ENCODE measurements around the gene CFAP97D2.
"Not testable (repeated sequence)": the region's sequence is repeated elsewhere in the genome, so short reads cannot be mapped to it uniquely, and the experiment has no call there.

Gene CFAP97D2

DNA sequence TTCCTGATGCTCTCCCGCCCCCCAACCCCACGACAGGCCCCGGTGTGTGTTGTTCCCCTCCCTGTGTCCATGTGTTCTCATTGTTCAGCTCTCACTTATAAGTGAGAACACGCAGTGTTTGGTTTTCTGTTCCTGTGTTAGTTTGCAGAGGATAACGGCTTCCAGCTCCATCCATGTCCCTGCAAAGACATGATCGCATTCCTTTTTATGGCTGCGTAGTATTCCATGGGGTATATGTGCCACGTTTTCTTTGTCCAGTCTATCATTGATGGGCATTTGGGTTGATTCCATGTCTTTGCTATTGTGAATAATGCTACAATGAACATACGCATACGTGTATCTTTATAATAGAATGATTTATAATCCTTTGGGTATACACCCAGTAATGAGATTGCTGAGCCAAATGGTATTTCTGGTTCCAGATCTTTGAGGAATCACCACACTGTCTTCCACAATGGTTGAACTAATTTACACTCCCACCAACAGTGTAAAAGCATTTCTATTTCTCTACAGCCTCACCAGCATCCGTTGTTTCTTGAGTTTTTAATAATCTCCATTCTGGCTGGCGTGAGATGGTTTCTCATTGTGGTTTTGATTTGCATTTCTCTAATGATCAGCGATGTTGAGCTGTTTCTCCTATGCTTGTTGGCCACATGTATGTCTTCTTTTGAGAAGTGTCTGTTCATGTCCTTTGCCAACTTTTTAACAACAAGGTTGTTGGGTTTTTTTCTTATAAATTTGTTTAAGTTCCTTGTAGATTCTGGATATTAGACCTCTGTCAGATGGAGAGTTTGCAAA, 20.0 kb upstream of the CFAP97D2 start:
- DNase-seq (ENCODE audit: low read depth): not testable (repeated sequence)

DNA sequence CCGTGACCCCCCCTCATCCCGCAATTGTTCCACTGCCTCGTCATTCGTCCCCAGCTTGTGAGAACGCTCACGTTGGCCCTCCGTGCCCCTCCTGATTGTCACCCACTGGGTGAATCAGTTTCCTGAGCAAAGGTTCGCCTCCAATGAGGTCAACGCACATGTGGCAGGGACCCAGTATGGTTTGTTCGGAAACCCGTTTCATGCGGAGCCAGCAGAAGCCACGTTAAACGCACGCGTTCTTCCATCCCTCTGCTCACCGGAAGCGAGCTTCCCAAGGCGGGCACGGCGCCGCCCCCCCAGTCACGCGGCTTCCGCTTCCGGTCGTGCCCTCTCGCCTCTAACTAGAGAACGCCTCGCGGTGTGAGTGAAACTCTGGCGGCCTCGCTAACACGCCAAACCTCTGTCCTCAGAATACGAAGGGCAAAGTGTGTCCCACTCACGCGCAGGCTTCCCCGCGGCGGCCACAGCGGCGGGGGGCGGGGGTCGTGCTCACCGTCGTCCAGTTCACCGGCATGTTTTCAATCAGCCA, 18.0 kb upstream of the CFAP97D2 start:
- DNase-seq (ENCODE audit: low read depth): no peak

DNA sequence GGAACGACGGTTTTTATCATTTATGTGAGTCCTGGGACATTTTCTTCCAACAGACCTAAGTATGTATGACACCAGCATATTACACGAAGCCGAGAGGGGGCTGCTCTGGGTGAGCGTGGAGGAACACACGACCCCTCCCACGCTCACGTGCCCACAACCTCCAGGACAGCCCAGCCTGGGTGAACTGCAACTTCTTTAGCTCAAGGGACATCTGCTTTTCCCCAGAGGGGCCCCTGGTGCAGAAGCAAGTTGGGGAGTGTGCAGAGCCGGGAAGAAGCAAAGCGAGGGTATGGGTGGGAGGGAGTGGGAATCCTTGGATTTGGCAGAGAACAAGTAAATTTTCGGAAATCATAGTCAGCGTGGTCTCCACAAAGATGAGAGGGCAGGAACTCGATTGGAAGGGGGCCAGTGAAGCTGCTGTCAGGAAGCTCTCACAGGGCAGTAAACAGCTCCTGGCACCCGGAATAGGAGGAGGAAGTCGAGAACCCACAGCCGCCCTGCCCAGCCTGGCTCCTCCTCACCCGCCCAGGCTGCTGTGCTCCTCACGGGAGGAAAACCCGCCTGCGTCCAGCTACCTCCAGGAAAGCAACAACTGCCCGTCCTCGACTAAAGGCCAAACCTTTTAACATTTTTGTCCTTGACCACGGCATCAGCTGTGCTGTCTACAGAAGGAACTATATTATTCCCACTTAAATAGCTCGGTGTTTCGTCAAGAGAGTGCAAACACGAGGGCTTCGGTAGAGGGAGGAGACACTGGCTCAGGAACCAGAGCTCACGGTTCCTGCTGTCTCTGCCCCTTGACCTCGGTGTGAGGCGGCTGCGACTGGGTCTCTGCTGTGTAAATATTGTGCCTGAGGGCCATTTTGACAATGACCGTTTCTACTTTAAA, 17.2 kb upstream of the CFAP97D2 start:
- DNase-seq (ENCODE audit: low read depth): no peak

DNA sequence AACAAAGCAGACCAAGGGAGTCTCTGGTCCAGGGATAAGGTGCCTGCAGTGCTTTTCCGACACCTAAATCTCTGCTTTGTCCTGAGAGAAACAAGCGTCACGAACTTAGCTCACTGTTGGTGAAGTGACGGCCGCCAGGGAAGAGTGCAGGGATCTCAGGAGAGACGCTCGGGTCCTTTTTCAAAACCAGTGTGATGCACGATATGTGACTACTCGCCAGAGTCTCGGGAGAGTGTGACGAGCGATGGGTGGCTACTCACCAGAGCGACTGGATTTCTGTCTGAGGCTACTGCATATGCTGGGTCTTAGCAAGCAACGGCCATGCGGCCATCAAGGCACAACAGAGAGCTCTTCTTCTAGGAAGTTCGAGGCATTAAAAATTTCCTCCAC, 16.5 kb upstream of the CFAP97D2 start:
- no peak for DNase-seq (ENCODE audit: low read depth)

DNA sequence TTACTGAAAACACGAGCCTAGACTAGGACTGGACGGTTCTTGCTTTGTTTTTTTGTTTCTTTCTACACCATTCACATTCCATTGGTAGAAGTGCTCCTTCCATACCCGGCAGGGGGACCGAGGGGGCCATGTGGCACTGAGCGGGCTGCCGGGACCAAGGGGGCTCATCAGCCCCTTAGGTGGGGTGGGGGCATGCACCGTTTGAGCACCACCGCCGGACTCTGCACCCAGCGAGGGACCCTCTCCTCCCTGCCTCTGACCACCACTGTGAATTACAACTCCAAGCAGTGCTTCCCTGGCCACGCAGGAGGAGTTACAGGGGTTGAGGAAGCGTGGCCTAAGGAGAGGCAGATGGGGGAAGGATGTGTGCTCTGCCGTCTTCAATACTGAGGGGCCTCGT, 15.0 kb upstream of the CFAP97D2 start:
- DNase-seq (ENCODE audit: low read depth): no peak

DNA sequence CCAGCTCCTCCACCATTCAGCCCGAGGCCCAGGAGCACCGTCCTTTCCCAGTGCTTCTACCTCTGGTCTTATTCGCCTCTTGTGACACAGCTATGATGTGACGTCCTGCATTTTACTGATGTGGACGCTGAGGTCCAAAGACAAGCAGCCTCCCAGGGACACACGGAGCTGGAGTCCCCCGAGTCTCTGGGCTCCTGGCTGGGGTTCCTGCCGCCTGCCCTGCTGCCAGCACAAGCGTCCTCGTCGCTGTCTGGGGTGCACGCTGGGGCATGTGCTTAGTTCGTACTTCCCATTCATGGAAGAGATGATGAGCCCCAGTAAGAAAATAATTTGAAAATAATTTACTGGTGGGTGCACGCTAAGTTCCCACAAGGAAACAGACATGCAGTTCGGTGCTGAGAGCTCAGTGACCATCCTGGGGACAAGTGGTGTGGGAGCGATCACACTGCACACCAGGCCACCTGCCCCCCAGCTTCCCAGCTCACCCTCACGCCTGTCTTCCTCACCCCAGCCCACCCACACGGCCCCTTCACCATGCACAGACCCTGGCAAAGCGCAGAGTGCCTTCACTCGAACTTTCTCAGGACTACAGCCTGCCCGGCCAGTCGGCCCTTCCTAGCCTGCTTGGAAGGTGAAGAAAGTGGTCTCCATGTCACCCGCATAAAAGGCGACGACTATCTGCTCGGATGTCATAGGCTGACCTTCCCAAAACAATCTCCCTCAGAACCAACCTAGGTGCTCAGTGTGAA, 14.2 kb upstream of the CFAP97D2 start:
- DNase-seq (ENCODE audit: low read depth): no peak

DNA sequence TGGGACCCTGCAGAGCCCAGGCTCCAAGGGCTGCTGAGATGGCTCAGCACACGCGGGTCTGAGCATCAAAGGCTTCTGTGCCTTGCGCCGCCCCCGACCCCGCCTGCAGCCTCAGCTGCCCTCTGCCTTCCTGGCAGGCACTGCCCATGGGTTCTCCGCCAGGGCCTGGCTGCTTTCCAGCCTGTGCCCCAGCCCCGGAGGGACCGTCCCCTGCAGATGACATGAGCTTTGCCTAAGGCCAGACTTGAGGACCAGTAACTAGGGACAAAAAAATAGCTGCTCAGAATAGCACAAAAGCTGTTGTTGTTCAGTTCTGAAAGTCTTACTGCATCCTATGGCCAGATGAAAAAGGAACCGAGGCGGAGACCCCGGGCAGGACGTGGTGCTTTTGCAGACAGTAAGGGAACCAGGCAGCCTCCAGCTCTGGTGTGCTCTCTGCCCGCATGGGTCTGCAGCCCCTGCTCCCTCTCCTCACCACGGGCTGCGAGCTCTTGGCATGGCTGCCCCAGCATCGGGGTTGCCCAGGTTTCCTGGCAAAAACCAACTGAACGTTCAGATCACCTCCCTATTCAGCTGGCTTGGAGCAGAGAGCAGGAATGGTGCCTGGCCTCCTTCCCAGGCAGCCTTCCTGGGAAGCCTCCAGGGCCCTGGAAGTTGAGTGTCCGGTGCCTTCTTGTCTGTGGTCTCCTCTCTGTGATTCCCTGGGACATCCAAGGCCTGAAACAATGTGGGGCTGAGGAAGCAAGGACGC, 12.5 kb upstream of the CFAP97D2 start:
- DNase-seq (ENCODE audit: low read depth): no peak

DNA sequence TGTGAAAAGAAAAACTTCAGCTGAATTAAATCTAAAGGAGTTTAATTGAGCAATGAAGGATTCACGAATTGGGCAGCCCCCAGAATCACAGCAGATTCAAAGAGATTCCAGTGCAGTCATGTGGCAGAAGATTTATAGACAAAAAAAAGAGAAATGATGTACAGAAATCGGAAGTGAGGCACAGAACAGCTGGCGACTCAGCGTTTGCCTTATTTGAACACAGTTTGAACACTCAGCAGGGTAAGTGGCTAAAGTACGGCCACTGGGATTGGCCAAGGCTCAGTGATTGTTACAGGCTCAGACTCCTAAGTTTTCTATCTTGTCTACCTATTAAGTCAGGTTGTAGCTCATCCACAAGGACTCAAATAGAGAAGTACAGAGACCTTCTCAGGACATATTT, 11.6 kb upstream of the CFAP97D2 start:
- DNase-seq (ENCODE audit: low read depth): no peak

DNA sequence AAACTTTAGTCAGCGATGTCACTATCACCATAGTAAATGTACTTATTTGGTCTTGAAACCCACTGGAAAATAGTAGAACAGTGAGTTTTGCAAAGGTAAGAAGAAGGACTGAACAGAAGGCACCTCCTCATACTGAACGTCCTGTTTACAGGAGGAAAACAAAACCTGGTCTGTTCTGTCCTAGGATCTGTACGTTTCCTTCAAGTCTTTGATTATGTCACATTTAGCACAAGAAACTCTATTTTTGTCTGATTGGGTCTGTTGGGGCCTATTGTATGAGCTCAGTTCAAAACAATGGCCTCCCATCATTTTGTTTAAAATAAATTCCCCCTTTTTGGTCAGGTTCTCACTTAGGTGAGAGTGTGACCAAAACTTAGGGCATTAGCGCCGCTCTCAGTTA, 11.2 kb upstream of the CFAP97D2 start:
- DNase-seq (ENCODE audit: low read depth): no peak

DNA sequence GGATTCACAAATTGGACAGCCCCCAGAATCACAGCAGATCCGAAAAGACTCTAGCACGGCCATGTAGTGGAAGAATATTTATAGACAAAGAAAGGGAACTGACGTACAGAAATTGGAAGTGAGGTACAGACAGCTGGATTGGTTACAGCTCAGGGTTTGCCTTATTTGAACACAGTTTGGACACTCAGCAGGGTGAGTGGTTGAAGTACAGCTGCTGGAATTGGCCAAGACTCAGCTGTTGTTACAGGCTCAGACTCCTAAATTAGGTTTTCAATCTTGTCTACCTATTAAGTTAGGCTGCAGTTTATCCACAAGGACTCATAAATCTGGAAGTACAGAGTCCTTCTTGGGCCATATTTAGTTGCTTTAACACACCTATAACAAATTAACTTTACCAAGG, 5.8 kb upstream of the CFAP97D2 start:
- no peak for DNase-seq (ENCODE audit: low read depth)

DNA sequence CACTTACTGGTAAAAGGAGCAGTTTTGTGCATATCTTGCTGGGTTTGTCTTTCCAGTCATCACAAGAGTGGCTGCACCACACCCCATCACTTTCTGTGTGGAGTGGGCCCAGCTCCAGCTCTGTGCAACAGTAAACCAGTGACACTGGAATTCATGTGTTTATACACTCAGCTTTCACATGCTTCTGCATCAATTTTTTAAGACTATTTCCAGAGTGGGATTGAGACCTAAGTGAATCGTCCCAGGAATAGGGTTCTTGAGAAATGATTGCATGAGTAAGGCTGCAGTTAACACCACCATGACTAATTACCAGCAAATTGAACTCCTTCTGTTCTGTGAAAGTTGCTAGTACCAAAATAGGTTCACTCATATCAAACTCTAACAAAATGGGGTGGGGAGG, 5.3 kb upstream of the CFAP97D2 start:
- no peak for DNase-seq (ENCODE audit: low read depth)

DNA sequence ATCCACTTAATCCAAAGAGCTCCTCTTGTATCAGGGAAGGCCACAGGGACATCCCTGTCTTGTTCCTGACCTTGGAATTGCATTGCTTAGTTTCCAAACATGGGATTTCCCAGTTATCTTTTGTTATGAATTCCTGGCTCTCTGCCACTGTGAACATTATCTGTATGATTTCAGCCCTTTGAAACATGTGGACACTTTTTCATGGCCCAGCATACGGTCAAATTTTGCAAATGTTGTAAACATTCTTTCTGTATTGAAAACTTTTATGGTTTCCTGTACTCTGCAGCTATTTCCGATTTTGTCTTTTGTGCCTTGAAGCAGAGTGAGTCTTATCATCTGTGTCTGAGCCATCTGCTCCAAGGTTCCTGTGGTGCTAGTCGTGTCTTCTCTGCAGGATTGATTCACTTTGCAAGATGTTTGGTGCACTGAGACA, 4.5 kb upstream of the CFAP97D2 start:
- DNase-seq (ENCODE audit: low read depth): no peak

DNA sequence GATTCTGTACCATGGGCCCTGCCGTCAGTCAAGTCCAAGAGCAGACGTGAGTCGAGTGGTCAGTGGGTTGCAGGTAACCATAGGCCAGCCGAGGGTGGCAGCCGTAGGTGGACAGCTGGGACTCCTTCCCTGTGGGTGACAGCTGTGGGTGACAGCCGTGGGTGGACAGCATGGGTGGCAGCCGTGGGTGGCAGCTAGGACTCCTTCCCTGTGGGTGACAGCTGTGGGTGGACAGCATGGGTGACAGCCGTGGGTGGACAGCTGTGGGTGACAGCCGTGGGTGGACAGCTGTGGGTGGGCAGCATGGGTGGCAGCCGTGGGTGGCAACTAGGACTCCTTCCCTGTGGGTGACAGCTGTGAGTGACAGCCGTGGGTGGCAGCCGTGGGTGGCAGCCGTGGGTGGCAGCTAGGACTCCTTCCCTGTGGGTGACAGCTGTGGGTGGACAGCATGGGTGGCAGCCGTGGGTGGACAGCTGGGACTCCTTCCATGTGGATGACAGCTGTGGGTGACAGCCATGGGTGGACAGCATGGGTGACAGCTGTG, 2.6 kb upstream of the CFAP97D2 start:
- not testable (repeated sequence) for DNase-seq (ENCODE audit: low read depth)

DNA sequence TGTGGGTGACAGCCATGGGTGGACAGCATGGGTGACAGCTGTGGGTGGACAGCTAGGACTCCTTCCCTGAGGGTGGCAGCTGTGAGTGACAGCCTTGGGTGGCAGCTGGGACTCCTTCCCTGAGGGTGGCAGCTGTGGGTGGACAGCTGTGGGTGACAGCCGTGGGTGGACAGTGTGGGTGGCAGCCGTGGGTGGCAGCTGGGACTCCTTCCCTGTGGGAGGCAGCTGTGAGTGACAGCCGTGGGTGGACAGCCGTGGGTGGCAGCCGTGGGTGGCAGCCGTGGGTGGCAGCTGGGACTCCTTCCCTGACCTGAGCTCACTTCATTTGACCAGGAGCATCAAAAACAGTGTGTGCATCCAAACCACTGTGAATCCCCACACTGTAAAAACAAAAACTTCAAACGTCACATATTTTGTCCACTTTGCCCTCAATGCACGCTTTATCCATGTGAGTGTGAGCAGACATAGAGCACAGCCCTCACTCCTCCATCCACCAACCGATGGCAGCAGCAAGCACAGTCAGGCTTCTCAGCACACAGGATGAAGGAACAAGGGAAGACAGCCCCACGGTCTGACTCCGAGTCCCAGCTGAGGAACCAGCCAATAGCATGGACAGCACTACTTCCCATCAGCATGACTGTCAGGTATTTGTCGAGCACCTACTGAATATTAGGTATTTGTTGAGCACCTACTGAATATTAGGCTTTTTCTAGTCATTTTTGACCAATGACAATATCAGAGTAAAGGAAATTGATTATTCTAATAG, 1.6 kb upstream of the CFAP97D2 start:
- DNase-seq (ENCODE audit: low read depth): no peak

DNA sequence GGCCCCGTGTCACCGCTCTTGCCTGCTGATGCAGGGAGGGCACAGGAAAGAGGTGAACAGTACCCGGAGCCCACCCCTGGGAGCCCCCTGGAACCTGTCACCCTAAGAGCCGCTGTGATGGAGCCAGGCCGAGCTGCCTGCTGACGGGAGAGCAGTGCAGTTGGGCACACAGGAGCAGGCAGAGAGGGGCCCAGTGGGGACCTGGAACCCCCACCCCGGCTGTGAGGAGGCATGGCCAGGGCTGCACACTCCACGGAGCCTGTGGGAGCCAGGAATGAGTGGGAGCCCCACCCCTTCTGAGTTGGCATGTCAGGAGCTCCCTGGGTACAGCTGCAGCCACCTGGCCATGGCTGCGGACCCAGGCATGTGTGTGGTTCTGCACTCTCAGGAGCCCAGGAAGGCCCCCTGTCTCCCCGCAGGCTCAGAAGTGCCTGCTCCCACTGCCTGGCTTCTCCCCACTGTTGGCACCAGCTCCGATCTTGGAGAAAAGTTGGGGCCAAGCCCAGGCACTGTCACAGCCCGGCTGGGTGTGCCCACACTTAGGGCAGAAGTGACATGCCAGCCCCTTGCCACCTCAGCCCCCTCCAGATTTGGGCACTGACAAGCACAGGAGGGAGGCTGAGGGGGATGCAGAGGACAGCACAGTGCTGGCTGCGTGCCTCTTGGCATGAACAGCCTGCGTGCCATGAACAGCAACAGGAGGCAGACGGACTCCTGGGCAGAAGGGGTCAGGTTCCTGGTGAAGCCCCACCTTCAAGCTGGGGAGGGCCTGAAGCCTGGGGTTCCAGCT, 6.3 kb downstream of the CFAP97D2 start:
- no peak for DNase-seq (ENCODE audit: low read depth)

DNA sequence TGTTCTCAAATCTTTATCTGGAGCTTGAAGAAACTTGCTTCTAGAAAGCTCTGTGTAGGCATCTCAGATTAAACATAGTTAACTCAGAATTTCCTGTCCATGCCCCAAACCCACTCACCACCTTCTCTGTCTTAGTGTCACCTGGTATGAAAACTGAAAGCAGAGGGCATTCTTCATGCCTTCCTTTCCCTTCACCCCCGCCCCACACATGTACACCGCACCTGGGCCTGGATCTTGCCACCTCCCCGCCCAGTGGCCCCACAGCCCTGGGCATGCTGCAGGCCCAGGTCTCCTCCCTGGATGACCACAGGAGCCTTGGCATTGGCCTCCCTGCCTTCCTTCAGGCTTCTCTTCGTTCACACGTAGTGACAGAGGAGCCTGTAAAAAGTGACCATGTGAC, 15.8 kb downstream of the CFAP97D2 start:
- no peak for DNase-seq (ENCODE audit: low read depth)

DNA sequence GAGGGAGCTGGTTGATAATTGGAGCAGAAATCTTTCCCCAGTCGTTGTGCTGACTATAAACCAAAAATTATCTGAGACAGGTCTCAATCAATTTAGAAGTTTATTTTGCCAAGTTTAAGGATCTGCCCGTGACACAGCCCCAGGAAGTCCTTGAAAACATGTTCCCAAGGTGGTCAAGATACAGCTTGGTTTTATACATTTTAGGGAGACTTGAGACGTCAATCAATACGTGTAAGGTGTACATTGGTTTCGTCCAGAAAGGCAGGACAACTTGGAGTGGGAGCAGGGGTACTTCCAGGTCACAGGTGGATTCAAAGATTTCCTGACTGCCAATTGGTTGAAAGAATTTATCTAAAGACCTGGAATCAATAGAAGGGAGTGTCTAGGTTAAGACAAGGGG, 17.6 kb downstream of the CFAP97D2 start:
- no peak for DNase-seq (ENCODE audit: low read depth)

DNA sequence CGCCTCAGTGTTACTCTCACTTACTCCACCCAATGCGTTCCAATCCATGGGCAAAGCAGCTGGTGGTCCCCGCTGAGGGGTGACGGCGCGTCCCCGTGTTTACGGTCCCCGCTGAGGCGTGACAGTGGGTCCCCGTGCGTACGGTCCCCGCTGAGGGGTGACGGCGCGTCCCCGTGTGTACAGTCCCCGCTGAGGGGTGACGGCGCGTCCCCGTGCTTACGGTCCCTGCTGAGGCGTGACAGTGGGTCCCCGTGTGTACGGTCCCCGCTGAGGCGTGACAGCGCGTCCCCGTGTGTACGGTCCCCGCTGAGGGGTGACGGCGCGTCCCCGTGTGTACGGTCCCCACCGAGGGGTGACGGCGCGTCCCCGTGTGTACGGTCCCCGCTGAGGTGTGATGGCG, 19.5 kb downstream of the CFAP97D2 start:
- DNase-seq (ENCODE audit: low read depth): no peak

DNA sequence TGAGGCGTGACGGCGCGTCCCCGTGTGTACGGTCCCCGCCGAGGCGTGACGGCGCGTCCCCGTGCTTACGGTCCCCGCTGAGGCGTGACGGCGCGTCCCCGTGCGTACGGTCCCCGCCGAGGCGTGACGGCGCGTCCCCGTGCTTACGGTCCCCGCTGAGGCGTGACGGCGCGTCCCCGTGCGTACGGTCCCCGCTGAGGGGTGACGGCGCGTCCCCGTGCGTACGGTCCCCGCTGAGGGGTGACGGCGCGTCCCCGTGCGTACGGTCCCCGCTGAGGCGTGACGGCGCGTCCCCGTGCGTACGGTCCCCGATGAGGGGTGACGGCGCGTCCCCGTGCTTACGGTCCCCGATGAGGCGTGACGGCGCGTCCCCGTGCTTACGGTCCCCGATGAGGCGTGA, 20.5 kb downstream of the CFAP97D2 start:
- not testable (repeated sequence) for DNase-seq (ENCODE audit: low read depth)

DNA sequence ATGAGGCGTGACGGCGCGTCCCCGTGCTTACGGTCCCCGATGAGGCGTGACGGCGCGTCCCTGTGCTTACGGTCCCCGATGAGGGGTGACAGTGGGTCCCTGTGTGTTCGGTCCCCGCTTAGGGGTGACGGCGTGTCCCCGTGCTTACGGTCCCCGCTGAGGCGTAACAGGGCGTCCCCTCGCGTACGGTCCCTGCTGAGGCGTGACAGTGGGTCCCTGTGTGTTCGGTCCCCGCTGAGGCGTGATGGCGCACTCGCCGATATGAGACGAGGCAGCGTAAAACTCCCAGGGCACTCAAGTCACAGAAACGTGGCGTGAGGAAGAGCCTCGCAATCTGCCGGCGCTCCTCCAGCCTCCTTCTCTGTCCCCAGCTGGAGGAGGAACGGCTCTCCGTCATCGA, 20.9 kb downstream of the CFAP97D2 start:
- DNase-seq (ENCODE audit: low read depth): no peak

Data from HS-27A (cell line).